ENCODE results near the gene TSG101.

TSG101 gene, protein sequence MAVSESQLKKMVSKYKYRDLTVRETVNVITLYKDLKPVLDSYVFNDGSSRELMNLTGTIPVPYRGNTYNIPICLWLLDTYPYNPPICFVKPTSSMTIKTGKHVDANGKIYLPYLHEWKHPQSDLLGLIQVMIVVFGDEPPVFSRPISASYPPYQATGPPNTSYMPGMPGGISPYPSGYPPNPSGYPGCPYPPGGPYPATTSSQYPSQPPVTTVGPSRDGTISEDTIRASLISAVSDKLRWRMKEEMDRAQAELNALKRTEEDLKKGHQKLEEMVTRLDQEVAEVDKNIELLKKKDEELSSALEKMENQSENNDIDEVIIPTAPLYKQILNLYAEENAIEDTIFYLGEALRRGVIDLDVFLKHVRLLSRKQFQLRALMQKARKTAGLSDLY

DNA sequence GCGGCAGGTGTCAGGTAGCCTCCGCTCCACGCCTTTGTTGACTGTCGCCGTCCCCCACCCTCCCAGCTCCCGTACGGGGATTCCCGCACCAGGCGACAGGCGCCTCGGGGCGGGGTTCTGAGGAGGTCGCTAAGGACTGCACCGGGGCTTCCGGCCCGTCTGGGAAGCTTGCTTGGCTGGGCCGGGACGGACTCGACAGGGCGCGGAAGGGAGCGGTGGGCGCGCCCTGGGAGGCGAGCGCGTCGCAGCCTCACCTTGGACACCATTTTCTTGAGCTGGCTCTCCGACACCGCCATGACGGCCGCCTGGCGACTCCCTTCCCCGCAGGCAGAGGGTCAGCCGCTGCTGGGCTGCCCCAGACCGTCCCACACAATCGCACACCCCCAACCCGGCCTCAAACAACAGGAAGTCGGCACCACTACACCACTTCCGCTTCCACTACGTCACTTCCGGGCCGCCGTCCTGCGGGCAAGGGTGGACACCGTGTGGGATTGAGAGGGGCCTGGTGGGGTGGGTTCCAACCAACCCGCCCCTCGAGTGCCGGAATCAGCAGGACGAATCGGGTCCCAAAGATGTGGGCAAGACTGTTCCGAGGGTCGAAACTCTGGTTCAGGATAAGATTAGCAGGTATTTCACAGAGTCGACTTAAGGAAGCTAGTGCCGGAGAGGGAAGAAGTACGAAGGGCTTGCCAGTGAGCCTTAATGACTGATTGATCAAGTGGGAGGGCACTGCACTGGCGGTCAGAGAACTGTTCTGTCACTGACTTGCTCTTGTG lies at the start of gene TSG101:
Gene TSG101, minus strand, starts transcription at position 422 of the 776 bp plus-strand sequence. Its CDS starts 126 bp downstream, at position 296.
- DNase-seq = peak; percentile 98

DNA sequence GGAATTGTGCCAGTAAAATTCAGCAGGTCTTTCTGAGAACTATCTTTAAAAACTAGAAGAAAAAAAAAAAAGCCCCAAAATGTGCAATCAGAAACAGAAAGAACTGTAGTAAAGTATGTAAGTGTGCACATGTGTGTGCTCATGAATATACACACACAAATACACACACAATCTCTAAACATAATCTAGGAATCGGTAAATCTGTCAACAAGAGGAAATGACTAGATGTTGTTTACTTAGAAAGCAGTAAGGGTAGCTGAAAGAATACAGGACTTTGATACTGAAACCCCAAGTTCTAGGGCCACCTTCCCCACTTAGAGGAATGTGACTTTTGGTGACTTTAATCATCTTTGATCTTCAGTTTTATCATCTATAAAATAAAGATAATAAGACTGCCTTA lies 48.6 kb upstream of the TSG101 start:
- no peak for DNase-seq

DNA sequence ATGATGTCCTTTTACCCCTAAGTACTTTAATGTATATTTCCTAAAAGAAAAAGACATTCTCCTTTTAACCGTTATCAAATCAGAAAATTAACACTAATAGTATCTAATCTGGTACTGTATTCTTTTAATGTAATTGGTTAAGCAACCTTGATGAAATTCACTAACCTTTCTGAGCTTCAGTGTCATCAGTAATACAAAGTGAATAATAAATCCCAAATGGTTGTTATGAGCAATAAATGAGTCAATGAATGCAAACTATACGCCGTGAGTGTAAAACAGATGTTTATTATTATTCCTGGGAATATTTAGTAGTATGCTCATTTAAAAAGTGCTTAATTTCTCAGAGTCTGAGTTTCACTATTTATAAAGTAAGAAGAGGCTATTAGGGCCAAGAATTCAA lies 40.3 kb upstream of the TSG101 start:
- no peak for DNase-seq

DNA sequence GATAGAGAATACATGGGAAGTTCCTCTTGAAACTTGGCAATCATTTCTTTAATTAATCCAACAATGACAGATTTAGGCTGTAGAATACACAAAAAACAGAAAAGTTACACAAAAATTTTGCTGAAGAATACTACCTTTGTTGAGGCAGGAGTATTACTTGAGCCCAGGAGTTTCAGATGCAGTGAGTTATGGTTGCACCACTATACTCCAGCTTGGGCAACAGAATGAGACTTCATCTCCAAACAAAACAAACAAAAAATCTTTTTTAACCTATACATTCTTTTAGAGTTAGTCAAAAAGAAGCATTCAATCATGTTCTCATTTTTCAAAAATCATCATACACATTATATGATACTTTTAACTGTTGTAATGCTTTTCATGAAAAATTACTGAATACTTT lies 39.7 kb upstream of the TSG101 start:
- DNase-seq = no peak

DNA sequence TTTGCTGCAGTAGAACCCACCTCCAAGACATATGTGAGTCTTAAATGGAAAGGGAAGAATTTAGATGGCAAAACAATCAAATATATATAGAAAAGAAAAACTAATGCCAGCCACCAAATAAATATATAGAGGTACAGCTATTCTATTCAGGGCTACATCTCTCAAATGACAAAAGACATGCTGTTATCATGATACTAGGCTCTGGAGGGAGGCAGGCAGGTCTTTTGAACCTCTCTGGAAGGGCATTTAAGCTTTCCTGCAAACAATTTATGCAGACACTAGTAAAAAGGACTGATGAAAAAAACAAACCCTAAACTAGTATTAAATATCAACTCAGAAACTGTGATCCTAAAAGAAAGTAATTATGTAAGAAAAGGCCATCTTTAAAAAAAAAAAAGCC lies 37.4 kb upstream of the TSG101 start:
- no peak for DNase-seq

DNA sequence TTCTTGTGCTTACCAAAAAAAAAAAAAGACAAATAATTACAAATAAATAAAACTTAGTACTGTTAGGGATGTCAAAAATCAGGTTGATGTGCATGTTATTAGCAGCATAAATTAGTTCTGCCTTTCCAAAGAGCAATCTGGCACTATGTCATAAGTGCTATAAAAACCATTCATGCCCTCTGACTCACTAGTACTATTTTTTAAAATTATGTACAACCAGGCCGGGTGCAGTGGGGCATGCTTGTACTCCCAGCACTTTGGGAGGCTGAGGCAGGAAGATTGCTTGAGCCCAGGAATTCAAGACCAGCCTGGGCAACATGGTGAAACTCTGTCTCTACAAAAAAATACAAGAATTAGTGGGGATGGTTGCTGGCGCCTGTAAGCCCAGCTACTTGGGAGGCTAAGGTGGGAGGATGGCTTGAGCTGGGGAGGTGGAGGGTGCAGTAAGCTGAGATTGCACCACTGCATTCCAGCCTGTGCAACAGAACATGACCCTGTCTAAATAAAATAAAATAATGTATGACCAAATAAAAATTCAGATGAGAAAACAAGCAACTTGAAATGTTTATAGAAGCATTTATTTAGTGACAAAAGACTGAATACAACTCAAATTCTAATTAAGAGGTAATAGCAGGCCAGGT lies 36.5 kb upstream of the TSG101 start:
- no peak for DNase-seq

DNA sequence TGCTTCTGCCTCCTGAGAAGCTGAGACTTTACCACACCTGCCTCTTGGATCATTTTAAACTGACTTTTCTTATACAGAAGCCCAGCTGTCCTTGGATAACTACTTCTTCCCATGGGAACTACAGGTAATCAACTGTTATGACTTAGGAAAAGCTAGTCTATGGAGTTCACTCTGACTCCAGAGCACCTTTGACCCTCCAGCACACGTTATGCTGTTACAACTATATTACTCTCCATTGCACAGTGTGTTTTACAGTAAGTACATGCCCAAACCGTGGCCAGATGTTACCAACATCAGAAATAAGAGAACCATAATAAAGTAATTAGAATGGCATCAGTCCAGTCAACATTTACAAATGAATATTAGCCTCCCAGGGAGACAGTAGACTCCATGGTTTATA lies 21.3 kb upstream of the TSG101 start:
- no peak for DNase-seq

DNA sequence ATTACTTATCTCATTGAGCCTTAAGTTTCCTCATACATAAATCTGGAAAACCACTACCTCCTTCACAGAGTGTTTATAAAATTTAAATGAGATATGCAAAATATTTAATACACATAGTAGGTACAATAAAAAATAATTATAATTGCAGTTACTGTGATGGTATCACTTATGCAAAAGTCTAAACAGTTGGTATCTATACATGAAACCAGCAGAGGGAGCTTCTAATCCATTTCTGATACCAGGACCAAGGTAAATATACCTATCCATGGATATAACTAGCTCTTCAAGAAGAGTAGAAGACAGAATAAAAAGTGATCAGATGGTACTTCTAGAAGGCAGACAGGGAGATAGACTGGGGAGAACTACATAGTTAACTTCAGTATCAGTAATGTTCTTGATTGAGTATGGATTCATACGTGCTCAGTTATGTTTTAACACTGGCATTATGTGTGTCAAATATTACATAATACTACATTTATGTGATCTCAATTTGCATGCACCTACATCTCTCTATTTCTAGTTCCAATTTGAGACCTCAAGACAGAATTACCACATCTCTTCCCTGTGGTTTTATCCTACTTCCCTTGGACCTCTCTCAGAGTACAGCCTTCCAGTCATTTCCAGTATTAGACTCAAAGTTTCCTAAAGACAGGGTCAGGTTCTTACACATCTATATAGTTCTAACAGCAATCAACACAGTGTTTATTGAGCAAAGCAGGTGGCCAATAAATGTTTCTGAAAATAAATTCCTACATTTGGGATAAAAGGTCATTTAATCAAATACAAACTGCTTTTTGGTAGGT lies 13.7 kb upstream of the TSG101 start:
- no peak for DNase-seq

DNA sequence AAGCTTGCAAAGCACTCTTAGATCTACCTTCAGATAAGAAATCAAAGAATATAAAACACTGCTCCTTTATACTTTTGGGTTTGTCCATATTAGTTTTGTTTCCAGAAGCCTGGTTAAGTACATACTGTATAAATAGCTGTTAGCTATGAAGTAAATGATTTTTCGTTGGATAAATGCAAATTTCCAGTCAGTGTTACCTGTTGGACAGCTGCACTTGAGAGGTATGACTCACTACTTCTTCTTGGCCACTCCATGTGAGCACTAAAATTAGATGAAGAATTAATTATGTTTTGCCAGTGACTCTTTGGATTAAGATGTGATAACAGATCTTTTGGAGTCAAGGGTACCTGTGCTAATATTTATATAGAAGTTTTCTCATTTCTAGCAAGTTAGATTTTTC lies 9.5 kb upstream of the TSG101 start:
- DNase-seq = no peak

DNA sequence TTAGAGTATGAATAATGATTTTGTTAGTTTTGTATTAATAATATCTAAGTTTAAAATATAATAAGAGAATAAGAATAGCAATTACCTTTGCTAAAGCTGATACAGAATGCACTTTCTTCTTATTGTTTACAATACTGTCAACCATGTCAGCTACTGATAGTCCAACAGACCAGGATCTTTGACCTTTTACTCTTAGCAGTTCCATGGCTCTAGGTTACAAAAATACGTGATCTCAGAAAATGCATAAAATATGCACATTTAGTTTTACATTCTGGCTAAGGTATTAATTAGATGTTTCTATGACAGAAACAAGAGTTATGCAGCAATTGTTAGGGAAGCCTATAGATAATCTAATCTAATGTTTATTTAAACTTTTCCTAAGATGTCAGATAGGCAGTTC lies 7.5 kb upstream of the TSG101 start:
- no peak for DNase-seq

DNA sequence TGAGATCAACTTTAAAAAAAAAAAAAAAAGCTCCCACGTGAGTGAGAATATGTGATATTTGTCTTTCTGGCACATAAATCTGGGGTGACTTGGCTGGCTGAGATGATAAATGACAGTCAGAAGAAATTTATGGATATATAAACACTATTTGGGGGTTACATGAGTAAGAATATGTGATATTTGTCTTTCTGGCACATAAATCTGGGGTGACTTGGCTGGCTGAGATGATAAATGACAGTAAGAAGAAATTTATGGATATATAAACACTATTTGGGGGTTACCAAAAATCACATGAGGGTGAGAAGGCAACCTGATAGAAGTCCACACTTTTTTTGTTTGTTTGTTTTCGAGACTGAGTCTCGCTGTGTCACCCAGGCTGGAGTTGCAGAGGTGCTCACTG lies 6.6 kb upstream of the TSG101 start:
- DNase-seq = no peak

DNA sequence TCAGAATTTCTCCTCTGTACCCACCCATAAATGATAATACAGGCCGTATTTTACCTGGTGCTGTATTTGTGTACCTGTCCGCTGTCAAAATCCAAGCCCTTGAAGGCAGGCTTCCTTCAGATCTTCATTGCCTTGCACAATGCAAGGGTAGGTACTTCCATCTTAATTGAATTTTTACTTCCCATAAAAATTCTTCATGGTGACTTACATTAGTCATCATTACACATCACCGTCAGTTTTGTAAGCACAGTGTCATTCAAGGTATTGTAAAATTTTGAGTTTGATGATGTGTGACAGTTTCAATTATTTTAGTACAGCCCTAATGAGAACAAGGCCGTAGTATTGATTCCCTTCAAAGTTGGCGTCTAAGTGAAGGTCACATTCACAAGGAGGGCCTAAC lies 770 bp upstream of the TSG101 start:
- no peak for DNase-seq

DNA sequence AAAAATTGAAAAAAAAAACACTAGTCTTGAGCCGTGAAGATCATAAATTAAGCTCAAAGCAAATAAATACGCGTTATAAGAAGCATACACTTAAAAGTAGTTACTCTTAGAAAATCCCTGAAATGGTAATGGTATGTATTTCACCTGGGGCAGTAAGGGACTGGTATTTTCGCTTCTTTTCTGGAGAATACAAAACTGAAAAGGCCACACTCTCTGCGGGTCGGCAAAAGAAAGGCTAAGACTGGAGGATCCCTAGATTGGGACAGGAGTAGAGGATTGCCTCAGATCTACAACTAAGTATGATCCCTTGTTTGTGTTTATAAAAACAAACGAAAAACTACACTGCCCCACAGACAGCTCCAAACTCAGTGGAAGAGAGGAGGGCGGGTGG lies 617 bp downstream of the TSG101 start:
- DNase-seq = no peak

DNA sequence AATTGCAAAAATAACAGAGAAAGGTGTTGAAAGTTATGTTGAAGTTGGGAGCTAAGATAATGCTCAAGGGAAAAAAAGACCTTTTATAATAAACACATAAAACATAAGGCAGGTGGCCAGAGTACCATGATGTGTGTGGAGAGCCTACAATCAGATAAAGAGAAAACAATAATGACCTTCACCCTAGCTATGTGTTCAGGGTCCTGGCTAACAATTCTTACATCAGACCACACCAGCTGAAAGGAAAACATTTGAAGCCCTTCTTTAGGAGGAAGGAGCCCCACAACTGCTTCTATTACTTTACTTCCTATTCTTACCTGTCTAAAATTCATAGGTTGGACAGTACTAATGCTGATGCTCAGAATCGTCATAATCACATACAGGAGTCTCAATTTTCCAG lies 2.5 kb downstream of the TSG101 start:
- no peak for DNase-seq

DNA sequence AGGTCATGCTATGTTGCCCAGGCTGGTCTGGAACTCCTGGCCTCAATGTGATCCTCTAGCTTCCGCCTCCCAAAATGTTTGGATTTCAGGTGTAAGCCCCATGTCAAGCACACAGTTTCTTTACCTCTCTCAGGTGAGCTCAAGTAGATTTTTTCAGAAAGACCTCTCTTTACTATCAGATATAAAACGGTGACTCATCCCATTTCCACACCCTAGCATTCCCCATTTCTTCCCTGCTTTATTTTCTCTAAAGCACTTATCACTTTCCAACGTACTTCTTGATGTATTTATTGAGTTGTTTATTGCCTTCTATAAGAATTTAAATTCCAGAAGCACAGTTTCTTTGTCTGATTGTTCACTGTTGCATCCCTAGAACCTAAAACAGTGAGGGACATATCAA lies 3.7 kb downstream of the TSG101 start:
- no peak for DNase-seq

DNA sequence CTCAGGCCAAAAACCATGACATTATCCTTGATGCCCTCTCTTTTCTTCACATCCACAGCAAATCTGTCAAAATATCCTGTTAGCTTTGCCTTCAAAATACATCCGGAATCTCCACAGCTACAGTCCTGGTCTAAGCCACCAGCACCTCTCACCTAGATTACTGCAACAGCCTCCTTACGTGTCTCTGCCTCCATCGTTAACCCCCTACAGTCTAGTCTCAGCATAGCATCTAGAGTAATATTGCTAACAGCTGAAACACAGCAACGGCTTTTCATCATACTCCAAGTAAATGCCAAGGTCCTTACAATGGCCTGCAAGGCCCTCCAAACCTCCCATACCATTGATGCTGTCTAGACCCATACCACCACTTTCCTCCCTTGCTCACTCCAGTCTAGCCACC lies 4.4 kb downstream of the TSG101 start:
- no peak for DNase-seq

DNA sequence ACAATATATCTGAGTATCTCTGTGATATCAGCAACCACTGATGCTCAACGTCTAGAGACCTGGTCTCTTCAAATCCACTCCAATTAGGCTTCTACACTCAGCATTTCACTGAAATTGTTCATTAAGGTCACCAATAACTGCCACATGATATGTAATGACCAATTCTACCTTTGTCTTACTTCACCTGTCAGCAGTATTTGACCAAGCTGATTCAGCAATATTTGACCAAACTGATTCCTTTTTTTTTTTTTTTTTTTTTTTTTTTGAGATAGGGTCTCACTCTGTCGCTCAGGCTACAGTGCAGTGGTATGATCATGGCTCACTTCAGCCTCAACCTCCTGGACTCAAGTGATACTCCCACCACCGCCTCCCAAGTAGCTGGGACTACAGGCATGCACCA lies 5.6 kb downstream of the TSG101 start:
- DNase-seq = no peak

DNA sequence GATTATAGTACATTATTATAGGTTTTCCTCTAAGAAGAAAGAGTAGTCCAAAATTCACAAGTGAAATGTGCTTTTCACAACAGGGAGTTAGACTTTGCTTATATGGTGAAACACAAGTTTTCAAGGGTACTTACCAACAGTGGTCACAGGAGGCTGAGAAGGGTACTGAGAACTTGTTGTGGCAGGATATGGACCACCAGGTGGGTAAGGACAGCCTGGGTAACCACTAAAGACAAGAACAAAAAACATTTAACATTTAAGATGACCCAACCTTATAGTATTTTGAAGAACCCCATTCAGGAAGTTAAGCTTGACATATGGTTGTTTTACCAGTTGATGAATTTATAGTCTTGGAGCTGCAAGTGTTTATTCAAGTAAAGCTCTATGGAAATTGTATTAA lies 24.4 kb downstream of the TSG101 start:
- DNase-seq = no peak

DNA sequence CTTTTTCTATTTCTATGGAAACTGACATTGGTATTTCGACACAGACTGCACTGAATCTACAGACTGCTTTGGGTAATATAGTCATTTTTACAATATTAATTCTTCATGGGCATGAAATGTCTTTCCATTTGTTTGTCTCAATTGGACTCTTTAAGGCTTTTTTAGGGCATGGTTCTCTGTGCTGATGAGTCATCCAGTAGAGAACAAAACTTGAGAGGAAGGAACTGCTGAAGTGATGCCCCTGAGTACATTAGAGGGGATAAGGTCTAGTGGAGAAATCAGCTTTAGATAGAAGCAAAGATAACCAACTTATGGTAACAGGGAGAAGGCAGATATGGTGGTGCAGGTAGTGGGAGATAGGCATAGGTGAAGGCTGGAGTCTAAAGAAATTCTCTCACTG lies 25.1 kb downstream of the TSG101 start:
- DNase-seq = no peak

DNA sequence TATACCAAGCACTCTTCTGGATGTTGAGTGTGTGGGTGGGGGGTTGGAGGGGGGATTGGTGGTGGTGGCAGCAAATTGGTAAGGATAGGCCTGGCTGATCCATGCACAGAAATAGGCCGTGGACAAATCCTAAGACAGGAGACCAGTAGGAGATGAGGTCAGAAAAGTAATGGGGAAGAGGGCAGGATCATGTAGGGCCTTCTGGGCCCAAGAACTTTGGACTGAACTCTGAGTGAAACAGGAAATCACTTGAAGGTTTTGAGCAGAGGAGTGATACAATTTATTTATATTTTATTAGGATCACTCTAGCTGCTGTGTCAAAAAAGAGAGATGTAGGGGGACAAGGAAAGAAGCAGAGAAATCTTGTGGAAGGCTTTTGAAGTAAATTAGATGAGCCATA lies 28.7 kb downstream of the TSG101 start:
- DNase-seq = no peak

DNA sequence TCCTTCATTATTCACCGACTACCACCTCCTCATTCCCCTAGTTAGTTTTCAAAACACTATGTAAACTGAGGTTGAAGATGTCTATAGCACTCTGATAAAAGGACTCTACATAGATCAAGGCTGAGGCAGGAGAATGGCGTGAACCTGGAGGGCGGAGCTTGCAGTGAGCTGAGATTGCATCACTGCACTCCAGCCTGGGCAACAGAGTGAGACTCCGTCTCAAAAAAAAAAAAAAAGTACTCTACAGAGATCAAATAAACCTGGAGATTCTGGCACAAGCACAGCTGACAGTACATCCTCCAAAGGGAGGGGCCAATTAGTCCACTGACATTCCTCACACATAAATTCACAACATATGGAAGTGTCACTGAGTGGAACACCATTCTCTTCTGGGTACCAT lies 31.0 kb downstream of the TSG101 start:
- DNase-seq = no peak

DNA sequence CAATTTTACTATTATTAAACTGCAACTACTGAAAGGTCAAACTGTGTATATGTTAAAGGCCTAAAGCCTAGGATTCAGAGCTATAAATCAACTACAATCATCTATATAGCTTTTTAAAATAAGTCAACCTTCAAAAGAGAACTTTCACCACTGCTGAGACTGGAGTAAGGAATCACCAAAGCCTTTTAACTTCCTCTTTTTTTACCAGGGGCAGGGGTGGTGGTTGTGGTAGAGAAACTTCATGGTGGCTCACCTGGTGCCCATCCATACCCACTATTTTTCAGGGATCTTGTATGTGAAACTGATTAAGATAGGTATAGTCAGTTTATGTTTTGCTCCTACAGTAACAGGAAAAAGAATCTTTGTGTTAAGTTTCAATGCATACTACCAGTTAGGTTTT lies 31.5 kb downstream of the TSG101 start:
- no peak for DNase-seq

DNA sequence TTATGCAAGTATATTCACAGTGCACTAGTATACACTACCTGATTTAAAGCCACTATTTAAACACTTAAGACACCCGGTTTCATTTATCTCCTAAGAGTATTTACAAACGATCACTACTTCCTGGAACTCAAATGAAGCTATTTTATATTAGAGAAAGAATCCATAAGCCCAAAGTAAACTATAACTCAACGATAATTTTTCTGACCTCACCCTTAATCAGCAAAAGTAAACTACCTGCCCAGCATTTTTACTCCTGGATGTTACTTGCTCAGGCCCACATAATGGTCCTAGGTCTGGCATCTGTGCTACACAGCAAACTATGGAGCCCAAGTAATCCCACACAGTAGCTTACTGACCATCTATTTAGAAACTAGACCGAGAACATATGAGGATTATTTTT lies 33.4 kb downstream of the TSG101 start:
- no peak for DNase-seq
